GM23338 (cell line): ENCODE data around the gene WDR35. TPM values are rescaled to one million over a fixed set of nuclear protein-coding genes. Genes with fewer than 3 reads are reported as not detected.

ENCODE experiments used
- ATAC-seq: fragments of 200-7000 bp; cut with Tn5 transposase; 3 replicates; pipeline ENCODE4 v1.9.1; 2020
- DNase-seq: peaks from one replicate; pipeline ENCODE4 v3.0.0-alpha.2; 2015; ENCODE audit warnings: low spot score
- H2AFZ ChIP-seq: fragments of 200-600 bp; sonication (generic); 2 replicates; pipeline ENCODE4 v1.8.0; 2016; ENCODE audit warnings: antibody characterized with exemption, mild to moderate bottlenecking, moderate library complexity
- H3F3A ChIP-seq: fragments of 200-600 bp; sonication (generic); replicated peaks from 2 replicates; pipeline ENCODE4 v1.8.0; 2017; ENCODE audit warnings: antibody characterized with exemption, mixed run types, low read depth
- H3K27ac ChIP-seq: fragments of 200-600 bp; sonication (generic); 2 replicates; pipeline ENCODE4 v1.6.1; 2016; ENCODE audit warnings: low read depth
- H3K27me3 ChIP-seq: fragments of 200-600 bp; sonication (generic); 2 replicates; pipeline ENCODE4 v1.8.0; 2016; ENCODE audit warnings: mild to moderate bottlenecking, mixed run types, moderate library complexity; ENCODE audit not compliant: insufficient read depth
- H3K36me3 ChIP-seq: fragments of 200-600 bp; sonication (generic); 2 replicates; pipeline ENCODE4 v1.8.0; 2016; ENCODE audit warnings: mild to moderate bottlenecking; ENCODE audit not compliant: insufficient read depth
- H3K4me1 ChIP-seq: fragments of 200-600 bp; sonication (generic); 2 replicates; pipeline ENCODE4 v1.8.0; 2016; ENCODE audit warnings: mild to moderate bottlenecking, moderate library complexity; ENCODE audit not compliant: insufficient read depth
- H3K4me2 ChIP-seq: fragments of 200-600 bp; sonication (generic); 2 replicates; pipeline ENCODE4 v1.7.1; 2017; ENCODE audit warnings: mixed run types
- H3K4me3 ChIP-seq: fragments of 200-600 bp; sonication (generic); 2 replicates; pipeline ENCODE4 v1.6.1; 2016; ENCODE audit warnings: mixed run types
- H3K79me2 ChIP-seq: fragments of 200-600 bp; sonication (generic); replicated peaks from 2 replicates; pipeline ENCODE4 v1.8.0; 2017; ENCODE audit warnings: mild to moderate bottlenecking; ENCODE audit not compliant: insufficient read depth
- H3K9me2 ChIP-seq: fragments of 200-600 bp; sonication (generic); 2 replicates; pipeline ENCODE4 v1.8.0; 2017; ENCODE audit not compliant: insufficient read depth
- H4K20me1 ChIP-seq: fragments of 200-600 bp; sonication (generic); replicated peaks from 2 replicates; pipeline ENCODE4 v1.8.0; 2017; ENCODE audit warnings: mild to moderate bottlenecking; ENCODE audit not compliant: insufficient read depth
- H3K27ac Mint-ChIP-seq: 2 replicates; pipeline ENCODE4 v1.8.0; 2020; ENCODE audit warnings: inconsistent platforms, mild to moderate bottlenecking, moderate library complexity, mixed read lengths
- H3K27me3 Mint-ChIP-seq: 3 replicates; pipeline ENCODE4 v1.8.0; 2022; ENCODE audit warnings: low read depth, mild to moderate bottlenecking, moderate library complexity, mixed read lengths, inconsistent platforms; ENCODE audit not compliant: insufficient read depth, poor library complexity
- H3K36me3 Mint-ChIP-seq: 3 replicates; pipeline ENCODE4 v1.8.0; 2021; ENCODE audit warnings: low read depth, mild to moderate bottlenecking, inconsistent platforms, moderate library complexity, mixed read lengths
- H3K4me1 Mint-ChIP-seq: 3 replicates; pipeline ENCODE4 v1.8.0; 2020; ENCODE audit warnings: mild to moderate bottlenecking, inconsistent platforms, mixed read lengths
- H3K4me3 Mint-ChIP-seq: 3 replicates; pipeline ENCODE4 v1.8.0; 2021; ENCODE audit warnings: moderate library complexity, mild to moderate bottlenecking, inconsistent platforms, mixed read lengths
- H3K9me3 Mint-ChIP-seq: 3 replicates; pipeline ENCODE4 v1.8.0; 2020; ENCODE audit warnings: moderate library complexity, mild to moderate bottlenecking, inconsistent platforms, mixed read lengths
- CREB1 ChIP-seq: fragments of 250-450 bp; sonication (Bioruptor Pico); IDR thresholded peaks from 2 replicates; pipeline ENCODE4 v1.5.0; 2020; ENCODE audit warnings: low read depth, mild to moderate bottlenecking, moderate library complexity
- CTCF ChIP-seq, 2 experiments: fragments of 200-600 bp in 1 of 2; sonication (generic) in 1 of 2; conservative IDR thresholded peaks; 2 replicates each; pipeline versions ENCODE4 v1.5.1 to v1.6.1; 2016 to 2017; ENCODE audit warnings: antibody characterized with exemption in 2 of 2, low read depth in 2 of 2, mild to moderate bottlenecking in 2 of 2, moderate library complexity in 1 of 2
- ETS1 ChIP-seq: IDR thresholded peaks from 2 replicates; pipeline ENCODE4 v1.6.1; 2016; ENCODE audit warnings: antibody characterized with exemption
- EZH2 ChIP-seq: fragments of 200-600 bp; sonication (generic); IDR thresholded peaks from one replicate; pipeline ENCODE4 v1.8.0; 2017; ENCODE audit warnings: antibody characterized with exemption, mild to moderate bottlenecking, low read depth; ENCODE audit not compliant: unreplicated experiment
- EZH2phosphoT487 ChIP-seq: fragments of 200-600 bp; sonication (generic); IDR thresholded peaks from one replicate; pipeline ENCODE4 v1.8.1; 2018; ENCODE audit warnings: antibody characterized with exemption; ENCODE audit not compliant: unreplicated experiment
- JUNB ChIP-seq: IDR thresholded peaks from one replicate; pipeline ENCODE4 v1.6.1; 2016; ENCODE audit warnings: antibody characterized with exemption; ENCODE audit not compliant: unreplicated experiment
- NANOG ChIP-seq: IDR thresholded peaks from 2 replicates; pipeline ENCODE4 v1.6.1; 2016; ENCODE audit warnings: antibody characterized with exemption, borderline replicate concordance
- POLR2AphosphoS5 ChIP-seq: IDR thresholded peaks from 2 replicates; pipeline ENCODE4 v1.6.1; 2016; ENCODE audit warnings: antibody characterized with exemption, low read depth
- STAT1 ChIP-seq: IDR thresholded peaks from one replicate; pipeline ENCODE4 v1.6.1; 2016; ENCODE audit warnings: antibody characterized with exemption; ENCODE audit not compliant: unreplicated experiment
- ZNF114 ChIP-seq: fragments of 250-450 bp; sonication (Bioruptor Pico); IDR thresholded peaks from 2 replicates; pipeline ENCODE4 v1.5.0; 2020; ENCODE audit warnings: mild to moderate bottlenecking, moderate library complexity
- ZNF331 ChIP-seq: fragments of 250-450 bp; sonication (Bioruptor Pico); IDR thresholded peaks from 2 replicates; pipeline ENCODE4 v1.5.0; 2020; ENCODE audit warnings: low read depth, mild to moderate bottlenecking, moderate library complexity
- polyA plus RNA-seq: library from polyadenylated mRNA; unstranded; fragments of >200 nt; fragmentation: Nextera tagmentation; extraction: Ambion mirVana; gene quantifications from 2 replicates; pipeline ENCODE4 v1.2.1, GENCODE V29; 2016
- total RNA-seq: library from RNA; depleted of rRNA; stranded (reverse); fragments of >200 nt; shearing (Covaris generic); gene quantifications from 2 replicates; pipeline ENCODE4 v1.2.3, GENCODE V29; 2014
- TF ChIP-seq, protein P1 (sequence below): IDR thresholded peaks from one replicate; pipeline ENCODE4 v1.6.1; 2018; ENCODE audit warnings: antibody characterized with exemption; ENCODE audit not compliant: unreplicated experiment
- TF ChIP-seq, protein P2 (sequence below): fragments of 250-450 bp; sonication (Bioruptor Pico); IDR thresholded peaks from 2 replicates; pipeline ENCODE4 v1.5.0; 2020; ENCODE audit warnings: mild to moderate bottlenecking, moderate library complexity

The WDR35 gene
- total and polyA plus RNA-seq, 2 experiments from 2014 or later: 5.3 to 20.0 TPM

GRCh38 chr2:19874726-19875125 is 115.2 kb downstream of the WDR35 start:
- TF ChIP-seq JUNB (no peak), ETS1 (no peak), CREB1 (CRISPR knock-in tag) (no peak), NANOG (no peak), EZH2phosphoT487 (no peak), EZH2 (no peak), CTCF (conservative IDR thresholded peaks at IDR 0.05; ENCODE audit: low read depth in 2 of 2) (no peak), ZNF331 (no peak), ZNF114 (CRISPR knock-in tag) (no peak), POLR2AphosphoS5 (no peak), STAT1 (no peak)
- TF ChIP-seq, protein P1, sequence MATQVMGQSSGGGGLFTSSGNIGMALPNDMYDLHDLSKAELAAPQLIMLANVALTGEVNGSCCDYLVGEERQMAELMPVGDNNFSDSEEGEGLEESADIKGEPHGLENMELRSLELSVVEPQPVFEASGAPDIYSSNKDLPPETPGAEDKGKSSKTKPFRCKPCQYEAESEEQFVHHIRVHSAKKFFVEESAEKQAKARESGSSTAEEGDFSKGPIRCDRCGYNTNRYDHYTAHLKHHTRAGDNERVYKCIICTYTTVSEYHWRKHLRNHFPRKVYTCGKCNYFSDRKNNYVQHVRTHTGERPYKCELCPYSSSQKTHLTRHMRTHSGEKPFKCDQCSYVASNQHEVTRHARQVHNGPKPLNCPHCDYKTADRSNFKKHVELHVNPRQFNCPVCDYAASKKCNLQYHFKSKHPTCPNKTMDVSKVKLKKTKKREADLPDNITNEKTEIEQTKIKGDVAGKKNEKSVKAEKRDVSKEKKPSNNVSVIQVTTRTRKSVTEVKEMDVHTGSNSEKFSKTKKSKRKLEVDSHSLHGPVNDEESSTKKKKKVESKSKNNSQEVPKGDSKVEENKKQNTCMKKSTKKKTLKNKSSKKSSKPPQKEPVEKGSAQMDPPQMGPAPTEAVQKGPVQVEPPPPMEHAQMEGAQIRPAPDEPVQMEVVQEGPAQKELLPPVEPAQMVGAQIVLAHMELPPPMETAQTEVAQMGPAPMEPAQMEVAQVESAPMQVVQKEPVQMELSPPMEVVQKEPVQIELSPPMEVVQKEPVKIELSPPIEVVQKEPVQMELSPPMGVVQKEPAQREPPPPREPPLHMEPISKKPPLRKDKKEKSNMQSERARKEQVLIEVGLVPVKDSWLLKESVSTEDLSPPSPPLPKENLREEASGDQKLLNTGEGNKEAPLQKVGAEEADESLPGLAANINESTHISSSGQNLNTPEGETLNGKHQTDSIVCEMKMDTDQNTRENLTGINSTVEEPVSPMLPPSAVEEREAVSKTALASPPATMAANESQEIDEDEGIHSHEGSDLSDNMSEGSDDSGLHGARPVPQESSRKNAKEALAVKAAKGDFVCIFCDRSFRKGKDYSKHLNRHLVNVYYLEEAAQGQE: no peak
- TF ChIP-seq, protein P2, sequence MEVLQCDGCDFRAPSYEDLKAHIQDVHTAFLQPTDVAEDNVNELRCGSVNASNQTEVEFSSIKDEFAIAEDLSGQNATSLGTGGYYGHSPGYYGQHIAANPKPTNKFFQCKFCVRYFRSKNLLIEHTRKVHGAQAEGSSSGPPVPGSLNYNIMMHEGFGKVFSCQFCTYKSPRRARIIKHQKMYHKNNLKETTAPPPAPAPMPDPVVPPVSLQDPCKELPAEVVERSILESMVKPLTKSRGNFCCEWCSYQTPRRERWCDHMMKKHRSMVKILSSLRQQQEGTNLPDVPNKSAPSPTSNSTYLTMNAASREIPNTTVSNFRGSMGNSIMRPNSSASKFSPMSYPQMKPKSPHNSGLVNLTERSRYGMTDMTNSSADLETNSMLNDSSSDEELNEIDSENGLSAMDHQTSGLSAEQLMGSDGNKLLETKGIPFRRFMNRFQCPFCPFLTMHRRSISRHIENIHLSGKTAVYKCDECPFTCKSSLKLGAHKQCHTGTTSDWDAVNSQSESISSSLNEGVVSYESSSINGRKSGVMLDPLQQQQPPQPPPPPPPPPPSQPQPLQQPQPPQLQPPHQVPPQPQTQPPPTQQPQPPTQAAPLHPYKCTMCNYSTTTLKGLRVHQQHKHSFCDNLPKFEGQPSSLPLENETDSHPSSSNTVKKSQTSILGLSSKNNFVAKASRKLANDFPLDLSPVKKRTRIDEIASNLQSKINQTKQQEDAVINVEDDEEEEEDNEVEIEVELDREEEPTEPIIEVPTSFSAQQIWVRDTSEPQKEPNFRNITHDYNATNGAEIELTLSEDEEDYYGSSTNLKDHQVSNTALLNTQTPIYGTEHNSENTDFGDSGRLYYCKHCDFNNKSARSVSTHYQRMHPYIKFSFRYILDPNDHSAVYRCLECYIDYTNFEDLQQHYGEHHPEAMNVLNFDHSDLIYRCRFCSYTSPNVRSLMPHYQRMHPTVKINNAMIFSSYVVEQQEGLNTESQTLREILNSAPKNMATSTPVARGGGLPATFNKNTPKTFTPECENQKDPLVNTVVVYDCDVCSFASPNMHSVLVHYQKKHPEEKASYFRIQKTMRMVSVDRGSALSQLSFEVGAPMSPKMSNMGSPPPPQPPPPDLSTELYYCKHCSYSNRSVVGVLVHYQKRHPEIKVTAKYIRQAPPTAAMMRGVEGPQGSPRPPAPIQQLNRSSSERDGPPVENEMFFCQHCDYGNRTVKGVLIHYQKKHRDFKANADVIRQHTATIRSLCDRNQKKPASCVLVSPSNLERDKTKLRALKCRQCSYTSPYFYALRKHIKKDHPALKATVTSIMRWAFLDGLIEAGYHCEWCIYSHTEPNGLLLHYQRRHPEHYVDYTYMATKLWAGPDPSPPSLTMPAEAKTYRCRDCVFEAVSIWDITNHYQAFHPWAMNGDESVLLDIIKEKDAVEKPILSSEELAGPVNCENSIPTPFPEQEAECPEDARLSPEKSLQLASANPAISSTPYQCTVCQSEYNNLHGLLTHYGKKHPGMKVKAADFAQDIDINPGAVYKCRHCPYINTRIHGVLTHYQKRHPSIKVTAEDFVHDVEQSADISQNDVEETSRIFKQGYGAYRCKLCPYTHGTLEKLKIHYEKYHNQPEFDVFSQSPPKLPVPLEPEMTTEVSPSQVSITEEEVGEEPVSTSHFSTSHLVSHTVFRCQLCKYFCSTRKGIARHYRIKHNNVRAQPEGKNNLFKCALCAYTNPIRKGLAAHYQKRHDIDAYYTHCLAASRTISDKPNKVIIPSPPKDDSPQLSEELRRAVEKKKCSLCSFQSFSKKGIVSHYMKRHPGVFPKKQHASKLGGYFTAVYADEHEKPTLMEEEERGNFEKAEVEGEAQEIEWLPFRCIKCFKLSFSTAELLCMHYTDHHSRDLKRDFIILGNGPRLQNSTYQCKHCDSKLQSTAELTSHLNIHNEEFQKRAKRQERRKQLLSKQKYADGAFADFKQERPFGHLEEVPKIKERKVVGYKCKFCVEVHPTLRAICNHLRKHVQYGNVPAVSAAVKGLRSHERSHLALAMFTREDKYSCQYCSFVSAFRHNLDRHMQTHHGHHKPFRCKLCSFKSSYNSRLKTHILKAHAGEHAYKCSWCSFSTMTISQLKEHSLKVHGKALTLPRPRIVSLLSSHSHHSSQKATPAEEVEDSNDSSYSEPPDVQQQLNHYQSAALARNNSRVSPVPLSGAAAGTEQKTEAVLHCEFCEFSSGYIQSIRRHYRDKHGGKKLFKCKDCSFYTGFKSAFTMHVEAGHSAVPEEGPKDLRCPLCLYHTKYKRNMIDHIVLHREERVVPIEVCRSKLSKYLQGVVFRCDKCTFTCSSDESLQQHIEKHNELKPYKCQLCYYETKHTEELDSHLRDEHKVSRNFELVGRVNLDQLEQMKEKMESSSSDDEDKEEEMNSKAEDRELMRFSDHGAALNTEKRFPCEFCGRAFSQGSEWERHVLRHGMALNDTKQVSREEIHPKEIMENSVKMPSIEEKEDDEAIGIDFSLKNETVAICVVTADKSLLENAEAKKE (CRISPR knock-in tag): no peak
- H3K27me3 ChIP-seq: peaks cover 2% of the 10 kb centered on the region
- no peak overlapping the region for H3K27ac Mint-ChIP-seq
- H3K27me3 Mint-ChIP-seq: peaks cover under 1% of the 10 kb centered on the region
- H3K4me3 ChIP-seq: no peak overlapping the region
- H3F3A ChIP-seq: no peaks in the 10 kb centered on the region
- H3K27ac ChIP-seq: no peak overlapping the region
- H3K9me2 ChIP-seq: peaks cover 4% of the 10 kb centered on the region; the same call in 1 of the 2 replicates
- no peaks in the 10 kb centered on the region for H3K36me3 Mint-ChIP-seq
- H3K9me3 Mint-ChIP-seq: no peaks in the 10 kb centered on the region
- ATAC-seq (no peak), DNase-seq (no peak)
- no peaks in the 10 kb centered on the region for H3K36me3 ChIP-seq
- no peaks in the 10 kb centered on the region for H3K4me1 ChIP-seq
- H3K79me2 ChIP-seq: no peaks in the 10 kb centered on the region
- no peak overlapping the region for H3K4me2 ChIP-seq
- no peak overlapping the region for H3K4me3 Mint-ChIP-seq
- no peaks in the 10 kb centered on the region; the same call in 1 of the 2 replicates for H4K20me1 ChIP-seq
- H3K4me1 Mint-ChIP-seq: 0 out of 3 replicates have a peak, but pooled peaks cover 1% of the 10 kb centered on the region
- H2AFZ ChIP-seq: no peak overlapping the region
